ENCODE measurements around the gene PIP4K2B. TPM values are rescaled to one million over a fixed set of nuclear protein-coding genes. Genes with fewer than 3 reads are reported as not detected.

The PIP4K2B gene
- total RNA-seq, 2 experiments from 2014 or later = 33.0 to 38.6 TPM

- Histone ChIP-seq H4K20me1 (ENCODE audit: insufficient read depth, low read length) (no peaks in the 10 kb centered on the region), H3K9me3 (ENCODE audit: low read length) (no peaks in the 10 kb centered on the region), H3K4me1 (ENCODE audit: insufficient read depth, low read length, poor library complexity, severe bottlenecking) (peaks cover 28% of the 10 kb centered on the region), H3K4me2 (ENCODE audit: low read length) (no peak overlapping the region), H3K4me3 (ENCODE audit: low read depth, low read length, poor library complexity, severe bottlenecking) (no peak overlapping the region), H3K36me3 (ENCODE audit: insufficient read depth, low read length) (peaks cover 91% of the 10 kb centered on the region), H3K9me2 (ENCODE audit: insufficient read depth, low read length) (no peaks in the 10 kb centered on the region), H3K79me2 (ENCODE audit: insufficient read depth, low read depth, low read length) (no peaks in the 10 kb centered on the region), H3K27ac (ENCODE audit: low read depth, low read length, poor library complexity, severe bottlenecking) (no peak overlapping the region), H2AFZ (ENCODE audit: low read length) (no peak overlapping the region)
- no peak for DNase-seq (ENCODE audit: low spot score)
- intact Hi-C loops (cut with micrococcal nuclease; ENCODE audit: unreplicated experiment) = no loop called here
- ChIA-PET POLR2A (no interaction called here), CTCF (ENCODE audit: unreplicated experiment) (no interaction called here)
- no TSS peak for BruUV-seq (replicated peaks)
- TF ChIP-seq CTCF (conservative IDR thresholded peaks at IDR 0.05; ENCODE audit: low read length) (no peak), EZH2phosphoT487 (IDR thresholded peaks at IDR 0.05; ENCODE audit: borderline replicate concordance, low read depth, low read length) (no peak)
These were observed 82.1 kb downstream of the PIP4K2B start for GRCh38 chr17:38717139-38717745.

- intact Hi-C loops (cut with micrococcal nuclease; ENCODE audit: unreplicated experiment) = no loop called here
- CTCF ChIA-PET (ENCODE audit: unreplicated experiment) = no interaction called here
- no peaks in the 10 kb centered on the region for H3K9me3 ChIP-seq (ENCODE audit: low read length)
- peaks cover 91% of the 10 kb centered on the region for H3K36me3 ChIP-seq (ENCODE audit: insufficient read depth, low read length)
- no TSS peak for BruUV-seq (replicated peaks)
- H3K79me2 ChIP-seq (ENCODE audit: insufficient read depth, low read depth, low read length) = no peaks in the 10 kb centered on the region
- POLR2A ChIA-PET = no interaction called here
- no peak overlapping the region for H2AFZ ChIP-seq (ENCODE audit: low read length)
- DNase-seq (ENCODE audit: low spot score) = no peak
- H3K27ac ChIP-seq (ENCODE audit: low read depth, low read length, poor library complexity, severe bottlenecking) = no peak overlapping the region
- no peaks in the 10 kb centered on the region for H3K9me2 ChIP-seq (ENCODE audit: insufficient read depth, low read length)
- no peak overlapping the region for H3K4me2 ChIP-seq (ENCODE audit: low read length)
- H3K4me1 ChIP-seq (ENCODE audit: insufficient read depth, low read length, poor library complexity, severe bottlenecking) = peaks cover 22% of the 10 kb centered on the region
- no peaks in the 10 kb centered on the region for H4K20me1 ChIP-seq (ENCODE audit: insufficient read depth, low read length)
- H3K4me3 ChIP-seq (ENCODE audit: low read depth, low read length, poor library complexity, severe bottlenecking) = no peak overlapping the region
- TF ChIP-seq EZH2phosphoT487 (IDR thresholded peaks at IDR 0.05; ENCODE audit: borderline replicate concordance, low read depth, low read length) (no peak), CTCF (conservative IDR thresholded peaks at IDR 0.05; ENCODE audit: low read length) (no peak)
These were observed 82.9 kb downstream of the PIP4K2B start for GRCh38 chr17:38716368-38717005.

Small RNA genes within 50 kb of the gene (microRNA-seq; reads per million reads assigned to microRNA genes)
- gene MIR4726 (ENCODE audit: borderline replicate concordance) (2.3 reads per million), gene MIR4727 (ENCODE audit: borderline replicate concordance) (not detected)

Small RNA genes within 50 kb of the gene (small RNA-seq; reads per million reads assigned to genes)
- gene MIR4726 (not detected), gene MIR4727 (not detected), gene RNA5SP440 (2.0 reads per million, percentile 78 among the genes with 10 or more reads in this experiment), gene RNU6-866P (not detected)

Other genes with a start within 250 kb of the PIP4K2B start
- gene SRCIN1, start 193.6 kb downstream of the PIP4K2B start, total RNA-seq (2014; rRNA removed; shearing (Covaris generic)) = 0.15 and 1.5 TPM in 2 replicates
- gene SRCIN1, start 193.6 kb downstream of the PIP4K2B start, total RNA-seq (2022) = 4.6 and 4.9 TPM in 2 replicates
- 8.3 and 11.8 TPM in 2 replicates for gene EPOP, start 124.6 kb downstream of the PIP4K2B start, total RNA-seq (2014; rRNA removed; shearing (Covaris generic))
- gene EPOP, start 124.6 kb downstream of the PIP4K2B start, total RNA-seq (2022) = 21.7 and 27.2 TPM in 2 replicates
- 81.7 and 94.9 TPM in 2 replicates for gene MLLT6, start 94.3 kb downstream of the PIP4K2B start, total RNA-seq (2014; rRNA removed; shearing (Covaris generic))
- gene MLLT6, start 94.3 kb downstream of the PIP4K2B start, total RNA-seq (2022) = 174 and 175 TPM in 2 replicates
- gene CISD3, start 69.2 kb downstream of the PIP4K2B start, total RNA-seq (2014; rRNA removed; shearing (Covaris generic)) = 11.4 and 13.4 TPM in 2 replicates
- 24.9 and 25.1 TPM in 2 replicates for gene CISD3, start 69.2 kb downstream of the PIP4K2B start, total RNA-seq (2022)
- gene PCGF2, start 51.2 kb downstream of the PIP4K2B start, total RNA-seq (2014; rRNA removed; shearing (Covaris generic)) = 8.9 and 12.8 TPM in 2 replicates
- 40.0 and 47.3 TPM in 2 replicates for gene PCGF2, start 51.2 kb downstream of the PIP4K2B start, total RNA-seq (2022)
- gene PSMB3, start 46.8 kb downstream of the PIP4K2B start, total RNA-seq (2014; rRNA removed; shearing (Covaris generic)) = 290 and 348 TPM in 2 replicates
- gene PSMB3, start 46.8 kb downstream of the PIP4K2B start, total RNA-seq (2022) = 231 and 246 TPM in 2 replicates
- gene CWC25, start 25.8 kb upstream of the PIP4K2B start, total RNA-seq (2014; rRNA removed; shearing (Covaris generic)) = 22.2 and 25.4 TPM in 2 replicates
- 26.8 and 30.8 TPM in 2 replicates for gene CWC25, start 25.8 kb upstream of the PIP4K2B start, total RNA-seq (2022)
- gene RPL23, start 54.2 kb upstream of the PIP4K2B start, total RNA-seq (2014; rRNA removed; shearing (Covaris generic)) = 1,289 and 1,881 TPM in 2 replicates
- 1,611 and 1,766 TPM in 2 replicates for gene RPL23, start 54.2 kb upstream of the PIP4K2B start, total RNA-seq (2022)
- 44.3 and 48.6 TPM in 2 replicates for gene LASP1, start 70.5 kb upstream of the PIP4K2B start, total RNA-seq (2014; rRNA removed; shearing (Covaris generic))
- gene LASP1, start 70.5 kb upstream of the PIP4K2B start, total RNA-seq (2022) = 101 and 110 TPM in 2 replicates
- not detected in 2 replicates for gene FBXO47, start 167.8 kb upstream of the PIP4K2B start, total RNA-seq (2014; rRNA removed; shearing (Covaris generic))
- gene FBXO47, start 167.8 kb upstream of the PIP4K2B start, total RNA-seq (2022) = 0.13 and 0.15 TPM in 2 replicates

All from OCI-LY7 (cell line).